ENCODE data around the gene SORCS2. TPM values are rescaled to one million over a fixed set of nuclear protein-coding genes. Genes with fewer than 3 reads are reported as not detected.

SORCS2 gene
- total and polyA plus RNA-seq, 2 of the 4 experiments (the other 2 are of a cell fraction) = 0.36 to 0.62 TPM

DNA sequence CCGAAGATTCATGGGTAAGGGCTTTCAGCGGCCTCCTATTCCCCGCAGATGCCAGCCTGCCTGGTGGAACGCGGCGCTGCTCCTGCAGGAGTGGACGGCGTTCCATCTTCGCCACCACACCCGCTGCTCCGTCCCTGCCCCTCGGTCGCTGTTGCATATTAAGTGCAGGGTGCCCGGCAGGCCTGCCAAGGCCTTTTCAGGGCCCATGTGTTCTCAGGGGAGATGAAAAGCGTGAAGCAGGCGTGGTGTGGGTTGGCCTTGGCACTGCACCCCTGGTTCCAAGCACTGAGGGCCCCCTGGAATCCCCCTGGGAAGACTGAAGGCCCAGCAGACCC, 52.0 kb downstream of the SORCS2 start:
- 72% methylated on average over 11 of the region's 16 CpGs; no CpG with 5 or more reads in 1 of the 2 experiments for WGBS, 2 experiments (ENCODE audit: extremely low coverage in 2 of 2, insufficient read length in 1 of 2)
- no peak for DNase-seq
- dilution Hi-C loops (cut with HindIII; ENCODE audit: low sequenced_read_pairs, unreplicated experiment) = no loop called here
- TF ChIP-seq FOS (IDR thresholded peaks at IDR 0.05; ENCODE audit: low read depth, low read length) (no peak), MAZ (IDR thresholded peaks at IDR 0.05; ENCODE audit: borderline replicate concordance, low read depth, low read length) (no peak), POLR2A (IDR thresholded peaks at IDR 0.05; ENCODE audit: low read depth, low read length) (no peak), RAD21 (IDR thresholded peaks at IDR 0.05; ENCODE audit: low read length) (no peak), MXI1 (IDR thresholded peaks at IDR 0.05; ENCODE audit: borderline replicate concordance, low read depth, low read length) (no peak), NFE2L2 (IDR thresholded peaks at IDR 0.05; ENCODE audit: low read depth, low read length) (no peak), BHLHE40 (IDR thresholded peaks at IDR 0.05; ENCODE audit: low read depth, low read length) (no peak), SMC3 (IDR thresholded peaks at IDR 0.05; ENCODE audit: low read depth, low read length) (no peak), CEBPB (IDR thresholded peaks at IDR 0.05; ENCODE audit: low read depth, low read length) (no peak), CHD1 (IDR thresholded peaks at IDR 0.05; ENCODE audit: low read depth, low read length) (no peak), USF2 (IDR thresholded peaks at IDR 0.05; ENCODE audit: low read depth, low read length) (no peak)
- Histone ChIP-seq H3K9ac (ENCODE audit: low read depth, low read length) (no peak overlapping the region), H3K4me2 (ENCODE audit: low read depth, low read length) (no peak overlapping the region), H3K79me1 (ENCODE audit: low read depth in 1 of 2, low read length in 2 of 2) (no peaks in the 10 kb centered on the region), H3K9me1 (ENCODE audit: insufficient read depth, low read length) (no peaks in the 10 kb centered on the region), H3K23ac (ENCODE audit: low read depth, low read length) (no peak overlapping the region), H3K9me3 (ENCODE audit: control insufficient read depth, insufficient read depth, low read length) (peaks cover 6% of the 10 kb centered on the region; the same call in 1 of the 2 replicates), H3K14ac (replicated peaks; ENCODE audit: low read depth, low read length) (no peak overlapping the region), H3K36me3 (ENCODE audit: control insufficient read depth, insufficient read depth, low read length) (no peaks in the 10 kb centered on the region), H2AK5ac (ENCODE audit: low read depth, low read length) (no peak overlapping the region), H2AFZ (replicated peaks; ENCODE audit: low read length, poor library complexity) (no peak overlapping the region), H4K91ac (ENCODE audit: insufficient read depth, low read depth, low read length) (no peak overlapping the region), H2AK9ac (replicated peaks; ENCODE audit: low read depth, low read length, poor library complexity) (no peak overlapping the region), H2BK120ac (ENCODE audit: low read depth, low read length) (no peak overlapping the region), H4K8ac (ENCODE audit: low read depth in 2 of 2, low read length in 2 of 2) (no peak overlapping the region), H3K4ac (ENCODE audit: low read depth, low read length) (no peak overlapping the region), H3K18ac (ENCODE audit: low read depth, low read length) (no peak overlapping the region), H3K27ac (ENCODE audit: insufficient read depth, low read length) (no peak overlapping the region), H4K20me1 (ENCODE audit: insufficient read depth, low read length) (no peaks in the 10 kb centered on the region; the same call in 1 of the 2 replicates), H4K5ac (ENCODE audit: low read depth, low read length) (no peak overlapping the region), H3K56ac (ENCODE audit: extremely low read depth, insufficient read depth, low read length) (no peak overlapping the region), H2BK20ac (ENCODE audit: low read depth, low read length) (no peak overlapping the region), H3K4me1 (ENCODE audit: control insufficient read depth, insufficient read depth, low read length) (no peaks in the 10 kb centered on the region), H3K27me3 (ENCODE audit: control insufficient read depth, insufficient read depth, low read length) (peaks cover 27% of the 10 kb centered on the region), H2BK5ac (ENCODE audit: low read depth, low read length, poor library complexity, severe bottlenecking) (no peak overlapping the region), H2BK15ac (ENCODE audit: low read depth, low read length) (no peak overlapping the region), H3K4me3 (ENCODE audit: insufficient read depth, low read depth, low read length) (no peak overlapping the region)
- no peak for ATAC-seq (ENCODE audit: low read depth)
- intact Hi-C loops (cut with micrococcal nuclease) = no loop called here
- BruUV-seq (replicated peaks) = no TSS peak
- in situ Hi-C loops (cut with MboI; ENCODE audit: low sequenced_read_pairs) = no loop called here
- ChIA-PET CTCF (no interaction called here), POLR2A (ENCODE audit: unreplicated experiment) (no interaction called here)
